Fibroblast of pulmonary artery (primary cell): ENCODE data around the gene USE1.

Experiments used
- DNase-seq: peaks from one replicate; pipeline ENCODE4 v3.0.0-alpha.2; 2010; ENCODE audit warnings: low read depth
- H3K4me3 ChIP-seq: replicated peaks from 2 replicates; pipeline ENCODE4 v1.5.1; 2011; ENCODE audit warnings: low read depth, mild to moderate bottlenecking, control low read depth, low read length, moderate library complexity
- CTCF ChIP-seq: IDR thresholded peaks from 2 replicates; pipeline ENCODE4 v1.5.1; 2011; ENCODE audit warnings: mild to moderate bottlenecking, control low read depth, low read length, inconsistent platforms; ENCODE audit errors: missing control alignments

Gene USE1

GRCh38 chr19:17235971-17236777, 21.0 kb downstream of the USE1 start:
- DNase-seq: peak; percentile 33
- H3K4me3 ChIP-seq: peak overlapping the region; percentile 57
- no peak for TF ChIP-seq CTCF

- no peak for DNase-seq
- H3K4me3 ChIP-seq: no peak overlapping the region
- TF ChIP-seq CTCF: no peak
Measured at GRCh38 chr19:17236811-17237543, 21.8 kb downstream of the USE1 start.

GRCh38 chr19:17237747-17238706, 22.9 kb downstream of the USE1 start:
- no peak overlapping the region for H3K4me3 ChIP-seq
- no peak for TF ChIP-seq CTCF
- no peak for DNase-seq

GRCh38 chr19:17240062-17240752, 25.1 kb downstream of the USE1 start:
- no peak overlapping the region for H3K4me3 ChIP-seq

GRCh38 chr19:17240826-17241399, 25.8 kb downstream of the USE1 start:
- H3K4me3 ChIP-seq: no peak overlapping the region
- DNase-seq: no peak
- no peak for TF ChIP-seq CTCF

More at GRCh38 chr19:17240062-17240752, 25.1 kb downstream of the USE1 start:
- no peak for TF ChIP-seq CTCF
- no peak for DNase-seq
